Renal pelvis (tissue), 12 donors: Measurements from ENCODE around the gene PHACTR1. TPM values are rescaled to one million over a fixed set of nuclear protein-coding genes. Genes with fewer than 3 reads are reported as not detected.
"Not testable (repeated sequence)": the region's sequence is repeated elsewhere in the genome, so short reads cannot be mapped to it uniquely, and the experiment has no call there.

ENCODE experiments used
- DNase-seq: peaks from one replicate; pipeline ENCODE4 v3.0.0-alpha.2; 2013
- long read RNA-seq, 16 experiments: transcript quantifications; one replicate each; lab custom pipeline, GENCODE V29; 2026
- polyA plus RNA-seq, 3 donors: library from polyadenylated mRNA; unstranded; fragments of 120-200 nt; gene quantifications; one replicate each; pipeline ENCODE4 v1.2.1, GENCODE V29; 2013; ENCODE audit not compliant: insufficient read length in 3 of 3

PHACTR1 gene
- 10 to 100 TPM; 12.5 to 23.6 (median 17.9) TPM for polyA plus RNA-seq
- long read RNA-seq, donor 1, partial matches to known transcripts = 0 of 2 reads
- long read RNA-seq, donor 1, other reads (novel, unspliced or antisense) = 0 of 2 reads
- long read RNA-seq, donor 2 = 0 reads
- long read RNA-seq, donor 3, partial matches to known transcripts = 22 of 22 reads
- long read RNA-seq, donor 3, other reads (novel, unspliced or antisense) = 0 of 22 reads
- long read RNA-seq, donor 4, partial matches to known transcripts = 47 of 76 reads
- long read RNA-seq, donor 4, other reads (novel, unspliced or antisense) = 29 of 76 reads
- long read RNA-seq, donor 5 = 0 reads
- long read RNA-seq, donor 6, partial matches to known transcripts = 7 of 13 reads
- long read RNA-seq, donor 6, other reads (novel, unspliced or antisense) = 6 of 13 reads
- long read RNA-seq, donor 7, partial matches to known transcripts = 13 of 13 reads
- long read RNA-seq, donor 7, other reads (novel, unspliced or antisense) = 0 of 13 reads
- long read RNA-seq, donor 8 = 0 reads
- long read RNA-seq, donor 9, partial matches to known transcripts = 16 of 27 reads
- long read RNA-seq, donor 9, other reads (novel, unspliced or antisense) = 11 of 27 reads
- long read RNA-seq, donor 10 = 0 reads
- long read RNA-seq, donor 11 = 0 reads
- long read RNA-seq, donor 12, partial matches to known transcripts = 49 of 59 reads
- long read RNA-seq, donor 12, other reads (novel, unspliced or antisense) = 8 of 59 reads
- long read RNA-seq, donor 13 = 0 reads
- long read RNA-seq, donor 14, partial matches to known transcripts = 41 of 41 reads
- long read RNA-seq, donor 14, other reads (novel, unspliced or antisense) = 0 of 41 reads
- long read RNA-seq, donor 15, partial matches to known transcripts = 7 of 18 reads
- long read RNA-seq, donor 15, other reads (novel, unspliced or antisense) = 11 of 18 reads
- long read RNA-seq, donor 16 = 0 reads

- no peak for DNase-seq
These were observed at the start of gene PHACTR1 for GRCh38 chr6:12716298-12716916. TSS of gene PHACTR1 (plus strand) at chr6:12716767.

DNA sequence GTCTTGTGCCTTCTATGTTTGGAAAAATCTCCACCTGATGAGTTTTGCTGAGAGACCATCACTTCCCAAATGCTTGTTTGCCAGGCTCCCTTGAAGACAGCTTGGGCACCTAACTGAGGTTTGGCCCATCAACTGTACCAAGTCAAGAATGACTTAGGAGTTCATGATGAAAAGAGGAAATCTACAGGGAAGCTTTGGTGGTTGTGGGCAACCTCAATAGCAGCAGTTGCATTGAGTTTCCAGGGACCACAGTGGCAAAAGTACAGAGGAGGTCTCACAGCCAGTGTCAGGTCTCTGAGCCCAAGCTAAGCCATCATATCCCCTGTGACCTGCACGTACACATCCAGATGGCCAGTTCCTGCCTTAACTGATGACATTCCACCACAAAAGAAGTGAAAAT, 49.7 kb upstream of the PHACTR1 start:
- DNase-seq = no peak

- DNase-seq = no peak
These were observed 40.6 kb upstream of the PHACTR1 start for GRCh38 chr6:12675931-12676330.

DNA sequence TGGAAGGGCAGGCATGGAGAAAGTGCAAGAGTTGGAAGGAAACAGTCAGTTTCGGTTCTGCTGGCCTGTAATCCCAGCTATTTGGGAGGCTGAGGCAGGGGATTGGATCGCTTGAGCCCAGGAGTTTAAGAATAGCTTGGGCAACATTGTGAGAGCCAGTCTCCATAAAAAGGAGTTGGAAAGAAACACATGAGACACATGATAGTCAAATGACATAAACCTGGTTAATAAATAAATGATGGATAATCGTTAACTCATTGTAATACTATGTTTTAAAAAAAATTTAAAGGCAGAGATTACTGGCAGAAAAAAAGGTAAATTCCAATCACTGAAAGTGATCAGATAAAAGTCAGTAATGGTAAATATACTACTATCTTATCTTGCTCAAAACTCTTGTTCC, 37.2 kb upstream of the PHACTR1 start:
- no peak for DNase-seq

DNA sequence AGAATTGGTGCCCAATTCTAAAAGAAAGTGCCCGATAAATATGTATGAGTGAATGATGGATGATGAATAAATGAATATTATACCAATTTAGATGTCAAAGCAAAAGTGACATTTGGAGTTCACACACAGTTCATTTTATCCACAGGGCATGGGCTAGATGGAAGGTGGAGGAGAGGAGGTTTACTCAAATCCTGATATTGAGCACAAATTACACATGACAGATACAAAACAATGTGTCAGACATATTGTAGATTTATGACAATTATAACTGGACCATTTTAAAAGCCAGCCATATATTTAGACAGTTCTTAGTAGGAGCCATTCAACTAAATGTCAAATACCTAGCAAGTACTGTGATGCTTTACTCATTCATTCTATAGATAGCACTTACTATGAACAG, 23.4 kb upstream of the PHACTR1 start:
- no peak for DNase-seq

DNA sequence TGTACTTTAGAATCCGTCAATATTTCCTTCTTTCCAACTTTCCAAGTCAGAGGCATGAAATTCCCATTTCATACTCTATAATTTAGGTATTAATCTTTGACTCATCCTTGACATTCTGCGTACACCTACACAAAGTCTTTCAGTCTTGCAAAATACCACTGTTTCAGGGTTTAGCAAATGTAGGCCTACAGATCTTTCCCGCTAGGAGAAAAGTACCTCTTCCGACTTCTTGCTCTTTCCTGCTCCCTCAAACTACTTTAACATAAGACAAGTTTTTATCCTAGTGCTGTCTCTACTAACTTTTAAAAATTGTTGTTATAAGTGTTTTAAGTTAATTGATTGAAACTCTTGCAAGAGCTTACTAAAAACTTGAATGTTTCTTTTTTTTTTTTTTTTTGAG, 18.3 kb upstream of the PHACTR1 start:
- no peak for DNase-seq

DNA sequence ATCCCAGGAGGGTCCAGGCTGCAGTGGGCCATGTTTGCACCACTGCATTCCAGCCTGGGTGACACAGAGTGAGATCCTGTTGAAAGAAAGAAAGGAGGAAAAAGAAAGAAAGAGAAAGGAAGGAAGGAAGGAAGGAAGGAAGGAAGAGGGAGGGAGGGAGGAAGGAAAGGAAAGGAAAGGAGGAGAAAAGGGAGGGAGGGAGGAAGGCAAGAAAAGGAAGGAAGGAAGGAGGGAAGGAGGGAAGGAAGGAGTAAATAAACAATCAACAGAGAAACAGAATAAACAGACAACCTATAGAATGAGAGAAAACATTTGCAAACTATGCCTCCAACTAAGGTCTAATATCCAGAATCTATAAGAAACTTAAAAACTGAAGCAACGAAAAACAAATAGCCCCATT, 11.6 kb upstream of the PHACTR1 start:
- no peak for DNase-seq

DNA sequence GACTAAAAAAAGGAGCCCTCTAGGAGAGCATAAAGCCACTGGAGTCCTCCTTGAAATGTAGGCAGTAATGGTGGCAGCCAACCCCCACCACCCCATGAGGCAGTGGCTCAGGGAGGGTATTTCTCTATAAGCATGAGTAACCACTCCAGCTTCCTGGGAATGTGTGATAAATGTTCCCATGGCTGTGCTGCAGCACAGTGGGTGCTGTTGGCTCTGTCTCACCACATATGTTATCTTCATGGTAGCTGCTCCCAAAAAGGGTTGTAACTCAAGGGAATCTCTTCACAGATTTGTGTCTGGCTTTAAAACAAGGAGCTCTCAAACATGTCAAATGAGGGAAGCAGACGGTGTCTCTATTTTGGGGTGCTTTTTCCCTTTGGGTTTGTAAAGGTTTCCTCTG, 7.5 kb upstream of the PHACTR1 start:
- no peak for DNase-seq

DNA sequence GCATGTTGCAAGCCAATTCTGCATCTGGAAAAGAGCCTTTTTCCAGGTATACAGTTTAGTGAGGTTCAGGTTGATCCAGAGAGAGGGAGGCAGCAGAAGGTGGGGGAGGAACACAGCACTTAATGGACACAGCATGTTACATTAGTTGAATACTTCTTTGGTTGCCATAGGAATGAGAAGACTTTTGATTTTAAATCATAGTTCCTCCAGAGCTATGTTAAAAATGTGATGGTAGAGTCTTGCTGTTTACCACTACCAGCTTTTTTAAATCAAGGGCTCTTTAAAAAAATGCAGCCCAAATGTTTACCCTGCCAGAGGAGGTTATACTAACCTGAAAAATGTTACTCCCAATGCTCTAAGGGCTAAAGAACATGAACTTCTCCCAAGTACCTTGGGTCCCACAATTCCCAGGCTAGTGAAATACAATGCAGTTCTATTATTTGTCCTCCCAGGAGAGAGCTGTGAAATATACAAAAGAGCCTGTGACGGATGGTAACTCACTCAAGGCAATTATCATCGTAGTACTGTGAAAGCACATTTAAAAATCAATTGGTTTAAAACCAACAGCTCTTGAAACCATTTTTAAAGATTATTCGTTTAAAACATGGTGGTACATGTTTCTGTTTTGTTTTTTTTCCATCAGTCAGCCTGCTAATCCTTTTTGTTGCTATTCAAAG, 6.9 kb upstream of the PHACTR1 start:
- no peak for DNase-seq

DNA sequence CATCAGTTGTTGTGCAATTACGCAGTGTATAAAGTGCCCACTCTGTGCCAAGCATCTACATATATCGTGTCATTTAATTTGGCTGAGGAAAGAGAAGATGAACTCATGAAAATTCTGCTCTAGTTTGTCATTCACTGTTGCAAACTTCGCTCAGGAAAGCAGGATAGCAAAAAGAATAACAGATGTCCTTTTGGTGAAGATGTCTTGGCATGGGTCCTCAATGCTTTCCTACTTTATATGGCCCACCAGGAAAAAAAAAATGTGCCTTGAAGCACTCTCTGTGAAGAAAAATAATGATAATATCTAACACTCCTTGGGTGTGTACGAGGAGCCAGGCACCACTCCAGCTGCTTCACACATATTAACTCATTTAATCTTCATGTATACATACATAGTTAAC, 5.6 kb upstream of the PHACTR1 start:
- DNase-seq = no peak

DNA sequence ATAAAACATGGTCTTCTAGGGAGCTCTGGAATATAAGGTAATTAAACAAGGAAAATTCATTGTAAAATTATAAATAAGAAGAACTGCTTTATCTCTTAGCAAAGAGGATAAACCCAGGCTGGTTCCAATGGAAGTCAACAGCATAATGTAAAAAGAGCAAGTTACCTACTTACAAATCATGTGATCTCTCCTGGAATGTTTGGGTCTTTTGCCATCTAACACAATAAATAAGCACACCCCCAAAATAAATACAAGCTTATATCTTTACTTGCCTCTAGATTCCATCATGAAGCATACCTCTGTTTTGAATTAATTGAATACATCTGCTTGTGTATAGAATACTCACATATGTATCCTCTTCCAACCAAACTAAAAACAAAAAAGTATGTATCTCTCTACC, 2.5 kb upstream of the PHACTR1 start:
- DNase-seq = no peak

DNA sequence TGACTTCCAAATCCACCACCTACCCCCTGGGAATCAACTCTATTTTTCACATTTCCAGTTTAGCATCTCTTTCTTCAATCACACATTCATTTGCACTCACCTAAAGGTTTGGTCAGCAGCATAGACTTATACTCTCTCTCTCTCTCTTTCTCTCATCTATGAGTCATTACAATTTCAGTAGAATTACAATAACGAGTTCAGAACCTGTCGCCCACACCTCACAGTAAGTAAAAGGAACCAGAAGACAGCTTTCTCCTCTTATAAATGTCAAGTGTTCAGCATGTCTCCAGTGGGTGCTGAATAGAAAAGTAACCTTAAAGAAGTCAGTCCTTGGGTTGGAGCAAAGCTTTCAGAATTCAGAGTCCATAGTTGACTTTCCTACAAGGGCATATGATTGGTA, 1.1 kb upstream of the PHACTR1 start:
- no peak for DNase-seq

DNA sequence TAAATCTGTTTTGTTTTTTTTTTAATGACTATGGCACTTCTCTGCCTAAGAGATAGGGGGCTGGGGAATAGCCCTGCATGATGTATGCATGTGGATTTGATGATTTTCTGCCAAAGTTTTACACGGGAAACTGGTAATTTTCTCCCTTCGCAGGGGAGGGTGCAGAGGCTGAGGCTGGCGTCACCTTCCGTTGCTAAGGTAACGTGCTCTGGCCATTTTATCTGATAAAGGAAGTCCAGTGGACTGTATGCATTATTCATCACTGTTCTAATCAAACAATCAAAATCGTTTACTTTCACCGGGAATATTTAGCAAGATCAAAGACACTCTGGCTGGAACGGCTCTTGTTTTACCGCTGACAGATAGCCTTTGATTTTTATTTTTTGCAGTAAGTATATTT, 789 bp downstream of the PHACTR1 start:
- DNase-seq = peak; percentile 10

GRCh38 chr6:12718015-12718414, 1.4 kb downstream of the PHACTR1 start:
- peak; percentile 5 for DNase-seq

GRCh38 chr6:12719017-12719416, 2.5 kb downstream of the PHACTR1 start:
- DNase-seq = no peak

DNA sequence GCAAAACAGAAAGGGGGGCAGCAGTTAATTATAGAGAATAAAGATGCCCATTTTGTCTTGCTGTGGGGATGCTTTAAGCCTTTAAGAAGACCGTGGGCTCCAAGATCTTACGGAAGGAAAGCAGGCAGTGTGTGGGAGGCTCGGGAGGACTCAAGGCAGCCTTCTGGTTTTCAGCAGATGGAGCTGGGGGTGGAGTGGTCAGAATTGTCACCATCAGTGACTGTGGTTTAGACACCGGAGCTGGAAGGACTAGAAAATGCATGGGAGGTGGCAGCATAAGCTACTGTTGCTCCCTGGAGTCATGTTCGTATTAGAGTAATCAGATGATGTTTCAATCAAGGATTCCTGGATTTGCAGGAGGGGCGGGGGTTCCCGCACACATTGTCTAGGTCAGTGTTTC, 3.7 kb downstream of the PHACTR1 start:
- DNase-seq = no peak

- no peak for DNase-seq
These were observed 8.7 kb downstream of the PHACTR1 start for GRCh38 chr6:12725263-12725662.

- no peak for DNase-seq
These were observed 12.9 kb downstream of the PHACTR1 start for GRCh38 chr6:12729467-12729866.

GRCh38 chr6:12730809-12731208, 14.2 kb downstream of the PHACTR1 start:
- not testable (repeated sequence) for DNase-seq

GRCh38 chr6:12733876-12734275, 17.3 kb downstream of the PHACTR1 start:
- DNase-seq = no peak

- DNase-seq = no peak
These were observed 19.2 kb downstream of the PHACTR1 start for GRCh38 chr6:12735786-12736185.

DNA sequence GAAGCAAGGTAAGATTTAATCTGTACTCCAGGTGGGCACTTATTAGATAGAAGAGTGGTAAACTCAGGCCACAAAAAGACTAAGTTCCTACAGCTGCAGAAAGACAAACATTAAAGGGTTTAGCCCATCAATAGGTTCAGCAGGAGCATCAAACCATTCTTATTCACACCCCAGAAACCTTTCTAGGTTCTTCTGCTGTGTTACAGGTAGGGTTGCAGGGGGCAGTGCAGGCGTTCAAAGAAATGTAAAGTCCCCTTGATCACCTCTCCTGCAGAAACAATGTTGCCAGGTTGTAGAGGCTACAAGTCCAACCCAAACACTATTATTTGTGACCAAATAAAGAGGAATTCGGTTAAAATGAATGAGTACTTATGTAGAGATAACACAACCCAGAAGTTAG, 31.8 kb downstream of the PHACTR1 start:
- DNase-seq = no peak
